IMR-90 (cell line): ENCODE measurements around the gene SERPINH1. TPM values are rescaled to one million over a fixed set of nuclear protein-coding genes. Genes with fewer than 3 reads are reported as not detected.

ENCODE experiments used
- ATAC-seq: fragments of 200-7000 bp; cut with Tn5 transposase; 2 replicates; pipeline ENCODE4 v1.9.1; 2020; ENCODE audit warnings: low read depth, mild to moderate bottlenecking, moderate library complexity
- BruUV-seq: library from RNA; stranded (reverse); fragments of 400-500 nt; replicated peaks from 2 replicates; lab custom pipeline; 2021; lab: Mats Ljungman, UMichigan
- CTCF ChIA-PET: fragments of 300-600 bp; formaldehyde crosslinking; extraction: SDS; loops from one replicate; lab custom pipeline; 2021; ENCODE audit warnings: antibody characterized with exemption; lab: Yijun Ruan, JAX
- POLR2A ChIA-PET: fragments of 300-600 bp; sonication (Branson Sonifier 250); formaldehyde crosslinking; loops from one replicate; lab custom pipeline; 2022; ENCODE audit warnings: antibody characterized with exemption; ENCODE audit not compliant: unreplicated experiment; lab: Charles Lee
- DNase-seq: peaks from one replicate; pipeline ENCODE4 v3.0.0; 2013
- H2AFZ ChIP-seq: replicated peaks from 2 replicates; pipeline ENCODE3; 2013; ENCODE audit warnings: low read length, mild to moderate bottlenecking; ENCODE audit not compliant: poor library complexity
- H2AK5ac ChIP-seq: 2 replicates; pipeline ENCODE4 v1.6.1; 2013; ENCODE audit warnings: low read depth, low read length, inconsistent platforms
- H2AK9ac ChIP-seq: replicated peaks from 2 replicates; pipeline ENCODE3; 2013; ENCODE audit warnings: mild to moderate bottlenecking, low read depth, low read length, moderate library complexity; ENCODE audit not compliant: poor library complexity
- H2BK120ac ChIP-seq: 2 replicates; pipeline ENCODE4 v1.6.1; 2013; ENCODE audit warnings: low read depth, low read length, inconsistent platforms
- H2BK15ac ChIP-seq: 3 replicates; pipeline ENCODE4 v1.6.1; 2013; ENCODE audit warnings: low read depth, low read length, inconsistent platforms
- H2BK20ac ChIP-seq: 2 replicates; pipeline ENCODE4 v1.6.1; 2013; ENCODE audit warnings: low read depth, mild to moderate bottlenecking, inconsistent platforms, low read length, moderate library complexity
- H2BK5ac ChIP-seq: 2 replicates; pipeline ENCODE4 v1.6.1; 2013; ENCODE audit warnings: mild to moderate bottlenecking, low read depth, low read length, inconsistent platforms; ENCODE audit not compliant: poor library complexity, severe bottlenecking
- H3K14ac ChIP-seq: replicated peaks from 2 replicates; pipeline ENCODE4 v1.6.1; 2013; ENCODE audit warnings: low read depth, low read length, inconsistent platforms
- H3K18ac ChIP-seq: 2 replicates; pipeline ENCODE4 v1.6.1; 2013; ENCODE audit warnings: low read depth, low read length, control low read depth
- H3K23ac ChIP-seq: 2 replicates; pipeline ENCODE4 v1.6.1; 2013; ENCODE audit warnings: low read depth, low read length, inconsistent platforms
- H3K27ac ChIP-seq: 2 replicates; pipeline ENCODE4 v1.5.1; 2013; ENCODE audit warnings: mild to moderate bottlenecking, control low read depth, low read length; ENCODE audit not compliant: insufficient read depth
- H3K27me3 ChIP-seq: 2 replicates; pipeline ENCODE4 v1.6.1; 2013; ENCODE audit warnings: low read length; ENCODE audit not compliant: control insufficient read depth, insufficient read depth
- H3K36me3 ChIP-seq: 2 replicates; pipeline ENCODE4 v1.6.1; 2013; ENCODE audit warnings: low read length, mixed read lengths; ENCODE audit not compliant: control insufficient read depth, insufficient read depth
- H3K4ac ChIP-seq: 2 replicates; pipeline ENCODE4 v1.6.1; 2013; ENCODE audit warnings: low read depth, low read length, inconsistent platforms
- H3K4me1 ChIP-seq: 2 replicates; pipeline ENCODE4 v1.6.1; 2013; ENCODE audit warnings: low read length, mixed read lengths; ENCODE audit not compliant: control insufficient read depth, insufficient read depth
- H3K4me2 ChIP-seq: 2 replicates; pipeline ENCODE4 v1.6.1; 2013; ENCODE audit warnings: low read depth, mild to moderate bottlenecking, control low read depth, low read length, moderate library complexity
- H3K4me3 ChIP-seq: 2 replicates; pipeline ENCODE4 v1.5.1; 2013; ENCODE audit warnings: low read depth, mild to moderate bottlenecking, control low read depth, low read length, moderate library complexity; ENCODE audit not compliant: insufficient read depth
- H3K56ac ChIP-seq: 2 replicates; pipeline ENCODE4 v1.6.1; 2013; ENCODE audit warnings: low read length, inconsistent platforms; ENCODE audit not compliant: insufficient read depth; ENCODE audit errors: extremely low read depth
- H3K79me1 ChIP-seq, 2 experiments: 2 replicates each; pipeline ENCODE4 v1.6.1; 2013; ENCODE audit warnings: low read length in 2 of 2, inconsistent platforms in 1 of 2, low read depth in 1 of 2
- H3K9ac ChIP-seq: 2 replicates; pipeline ENCODE4 v1.6.1; 2013; ENCODE audit warnings: low read depth, low read length, control low read depth
- H3K9me1 ChIP-seq: 2 replicates; pipeline ENCODE4 v1.6.1; 2013; ENCODE audit warnings: low read length, inconsistent platforms; ENCODE audit not compliant: insufficient read depth
- H3K9me3 ChIP-seq: 2 replicates; pipeline ENCODE4 v1.6.1; 2013; ENCODE audit warnings: low read length; ENCODE audit not compliant: control insufficient read depth, insufficient read depth
- H4K20me1 ChIP-seq: 2 replicates; pipeline ENCODE4 v1.6.1; 2013; ENCODE audit warnings: low read length, inconsistent platforms; ENCODE audit not compliant: insufficient read depth
- H4K5ac ChIP-seq: 2 replicates; pipeline ENCODE4 v1.6.1; 2013; ENCODE audit warnings: mild to moderate bottlenecking, low read depth, low read length, control low read depth
- H4K8ac ChIP-seq, 2 experiments: 2 replicates each; pipeline ENCODE4 v1.6.1; 2013; ENCODE audit warnings: low read depth in 2 of 2, low read length in 2 of 2, control low read depth in 1 of 2, inconsistent platforms in 1 of 2
- H4K91ac ChIP-seq: 2 replicates; pipeline ENCODE4 v1.6.1; 2013; ENCODE audit warnings: low read depth, low read length, inconsistent platforms; ENCODE audit not compliant: insufficient read depth
- BHLHE40 ChIP-seq: fragments of 150-350 bp; IDR thresholded peaks from 2 replicates; pipeline ENCODE4 v1.6.1; 2016; ENCODE audit warnings: mild to moderate bottlenecking, low read depth, low read length
- CEBPB ChIP-seq: IDR thresholded peaks from 2 replicates; pipeline ENCODE4 v1.6.1; 2012; ENCODE audit warnings: low read depth, low read length, improper control_type of control experiment
- CHD1 ChIP-seq: IDR thresholded peaks from 2 replicates; pipeline ENCODE4 v1.6.1; 2012; ENCODE audit warnings: low read depth, low read length, improper control_type of control experiment
- FOS ChIP-seq: fragments of 150-350 bp; IDR thresholded peaks from 2 replicates; pipeline ENCODE4 v1.6.1; 2016; ENCODE audit warnings: low read depth, low read length
- MXI1 ChIP-seq: IDR thresholded peaks from 2 replicates; pipeline ENCODE4 v1.6.1; 2012; ENCODE audit warnings: low read depth, mild to moderate bottlenecking, low read length, moderate library complexity, borderline replicate concordance
- RAD21 ChIP-seq: IDR thresholded peaks from 2 replicates; pipeline ENCODE4 v1.6.1; 2012; ENCODE audit warnings: low read length, improper control_type of control experiment
- SMC3 ChIP-seq: fragments of 150-350 bp; IDR thresholded peaks from 2 replicates; pipeline ENCODE4 v1.6.1; 2016; ENCODE audit warnings: low read depth, mild to moderate bottlenecking, antibody characterized with exemption, low read length, moderate library complexity
- WGBS, 2 experiments: methylation state at CpG; one replicate each; pipeline versions ENCODE4 v1.1.5 to v1.1.7; 2013; ENCODE audit warnings: missing lambda C conversion rate in 2 of 2; ENCODE audit not compliant: insufficient read length in 1 of 2; ENCODE audit errors: extremely low coverage in 2 of 2; 5-methylcytosine and 5-hydroxymethylcytosine counted together
- dilution Hi-C: fragments of 300-500 bp; cut with HindIII; formaldehyde crosslinking; loops from one replicate; pipeline ENCODE4 v1.14.3; 2018; ENCODE audit warnings: low sequenced_read_pairs; ENCODE audit not compliant: unreplicated experiment
- in situ Hi-C: fragments of 300-500 bp; cut with MboI; formaldehyde crosslinking; loops from 3 replicates; pipeline ENCODE4 v1.14.3; 2019; ENCODE audit warnings: low sequenced_read_pairs, inconsistent platforms, mixed read lengths
- intact Hi-C: fragments of 100-400 bp; cut with micrococcal nuclease; formaldehyde crosslinking; loops from 2 replicates; pipeline ENCODE4 v1.10.0; 2022
- polyA plus RNA-seq, 3 experiments: library from polyadenylated mRNA; depleted of rRNA; stranded (reverse); fragments of >200 nt; gene quantifications; 2 replicates each; pipeline ENCODE4 v1.2.3, GENCODE V29; 2012; ENCODE audit warnings: low replicate concordance in 1 of 3
- total RNA-seq: library from RNA; depleted of rRNA; stranded (reverse); fragments of >200 nt; gene quantifications from 2 replicates; pipeline ENCODE4 v1.2.3, GENCODE V29; 2012
- TF ChIP-seq, protein P1 (sequence below): fragments of 150-350 bp; IDR thresholded peaks from 2 replicates; pipeline ENCODE4 v1.6.1; 2017; ENCODE audit warnings: mild to moderate bottlenecking, antibody characterized with exemption, low read length, low read depth

SERPINH1 gene
- total and polyA plus RNA-seq, 2 of the 4 experiments (the other 2 are of a cell fraction) = 841 to 1,857 TPM

DNA sequence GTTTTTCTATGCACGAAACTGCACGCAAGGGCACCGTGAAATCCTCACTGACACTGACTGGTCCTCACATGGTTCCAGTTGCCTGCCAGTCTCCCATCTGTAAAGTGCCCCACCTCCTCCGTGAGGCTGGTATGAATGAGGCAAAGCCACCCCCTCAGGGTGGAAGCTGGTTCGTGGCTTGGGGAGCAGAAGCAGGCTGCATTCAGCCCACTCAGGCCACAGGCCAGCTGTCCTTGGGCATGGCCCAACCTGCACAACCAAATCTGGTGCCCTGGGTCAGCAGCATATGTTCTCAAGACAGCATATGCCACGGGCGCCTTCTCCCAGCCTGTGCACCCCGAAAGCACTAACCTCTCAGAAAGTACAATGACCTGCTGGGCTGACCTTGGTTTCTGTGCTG, 29.3 kb downstream of the SERPINH1 start:
- POLR2A ChIA-PET = no interaction called here

More for the DNA sequence above, 29.3 kb downstream of the SERPINH1 start:
- no peak overlapping the region for H3K9ac ChIP-seq
- TF ChIP-seq CEBPB (no peak), SMC3 (no peak), CHD1 (no peak), RAD21 (no peak), BHLHE40 (no peak), MXI1 (no peak), FOS (no peak)
- TF ChIP-seq, protein P1, sequence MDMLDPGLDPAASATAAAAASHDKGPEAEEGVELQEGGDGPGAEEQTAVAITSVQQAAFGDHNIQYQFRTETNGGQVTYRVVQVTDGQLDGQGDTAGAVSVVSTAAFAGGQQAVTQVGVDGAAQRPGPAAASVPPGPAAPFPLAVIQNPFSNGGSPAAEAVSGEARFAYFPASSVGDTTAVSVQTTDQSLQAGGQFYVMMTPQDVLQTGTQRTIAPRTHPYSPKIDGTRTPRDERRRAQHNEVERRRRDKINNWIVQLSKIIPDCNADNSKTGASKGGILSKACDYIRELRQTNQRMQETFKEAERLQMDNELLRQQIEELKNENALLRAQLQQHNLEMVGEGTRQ = no peak
- no peaks in the 10 kb centered on the region for H3K9me1 ChIP-seq
- peaks cover 13% of the 10 kb centered on the region for H3K27me3 ChIP-seq
- no peaks in the 10 kb centered on the region for H3K9me3 ChIP-seq
- H3K4me3 ChIP-seq = no peak overlapping the region
- H3K4ac ChIP-seq = no peak overlapping the region
- no peak for DNase-seq
- BruUV-seq = no TSS peak
- H3K14ac ChIP-seq = no peak overlapping the region
- H4K20me1 ChIP-seq = no peaks in the 10 kb centered on the region
- no peak overlapping the region for H2AK9ac ChIP-seq
- H4K91ac ChIP-seq = no peak overlapping the region
- H3K4me2 ChIP-seq = no peak overlapping the region
- in situ Hi-C loops (no loop called here), intact Hi-C loops (no loop called here), dilution Hi-C loops (no loop called here)
- no peak overlapping the region for H3K18ac ChIP-seq
- H2BK20ac ChIP-seq = no peak overlapping the region
- ATAC-seq = no peak
- H2BK120ac ChIP-seq = no peak overlapping the region
- H3K79me1 ChIP-seq = no peaks in the 10 kb centered on the region
- no peak overlapping the region for H3K56ac ChIP-seq
- no peak overlapping the region for H2BK5ac ChIP-seq
- no peak overlapping the region for H2AFZ ChIP-seq
- 87% methylated on average over 5 of the region's 8 CpGs; no CpG with 5 or more reads in 1 of the 2 experiments for WGBS, 2 experiments
- H4K8ac ChIP-seq = no peak overlapping the region
- no peaks in the 10 kb centered on the region for H3K36me3 ChIP-seq
- H3K23ac ChIP-seq = 0 out of 2 replicates have a peak overlapping the region, but pooled peaks have one; percentile 16
- H4K5ac ChIP-seq = no peak overlapping the region
- H3K27ac ChIP-seq = no peak overlapping the region
- CTCF ChIA-PET = interaction anchor here (0.7 kb wide), 1 partner anchor 262 kb away, joined by 6 read pairs; no protein-coding TSS in a partner anchor
- H2BK15ac ChIP-seq = no peak overlapping the region
- no peak overlapping the region for H2AK5ac ChIP-seq
- no peaks in the 10 kb centered on the region for H3K4me1 ChIP-seq
